Measurements from ENCODE around the gene PTPRR.

PTPRR gene

GRCh38 chr12:70695361-70696023, 225.0 kb downstream of the PTPRR start:
- no peak for DNase-seq (ENCODE audit: low read depth, low spot score)

GRCh38 chr12:70692681-70693288, 227.8 kb downstream of the PTPRR start:
- peak; percentile 33 for DNase-seq (ENCODE audit: low read depth, low spot score)

GRCh38 chr12:70691018-70691672, 229.4 kb downstream of the PTPRR start:
- DNase-seq (ENCODE audit: low read depth, low spot score) = peak; percentile 22

- DNase-seq (ENCODE audit: low read depth, low spot score) = no peak
These were observed 233.6 kb downstream of the PTPRR start for GRCh38 chr12:70686907-70687306.

GRCh38 chr12:70686299-70686698, 234.2 kb downstream of the PTPRR start:
- DNase-seq (ENCODE audit: low read depth, low spot score) = no peak

- no peak for DNase-seq (ENCODE audit: low read depth, low spot score)
These were observed 236.6 kb downstream of the PTPRR start for GRCh38 chr12:70683976-70684375.

GRCh38 chr12:70671698-70672097, 248.8 kb downstream of the PTPRR start:
- no peak for DNase-seq (ENCODE audit: low read depth, low spot score)

GRCh38 chr12:70670948-70671347, 249.6 kb downstream of the PTPRR start:
- DNase-seq (ENCODE audit: low read depth, low spot score) = no peak

GRCh38 chr12:70667253-70667652, 253.3 kb downstream of the PTPRR start:
- DNase-seq (ENCODE audit: low read depth, low spot score) = no peak

GRCh38 chr12:70666364-70666763, 254.2 kb downstream of the PTPRR start:
- DNase-seq (ENCODE audit: low read depth, low spot score) = no peak

- DNase-seq (ENCODE audit: low read depth, low spot score) = peak; percentile 69
These were observed 256.1 kb downstream of the PTPRR start for GRCh38 chr12:70664465-70664881.

- no peak for DNase-seq (ENCODE audit: low read depth, low spot score)
These were observed 256.7 kb downstream of the PTPRR start for GRCh38 chr12:70663838-70664237.

GRCh38 chr12:70661466-70662161, 258.9 kb downstream of the PTPRR start:
- peak; percentile 70 for DNase-seq (ENCODE audit: low read depth, low spot score)

- peak; percentile 67 for DNase-seq (ENCODE audit: low read depth, low spot score)
These were observed 259.8 kb downstream of the PTPRR start for GRCh38 chr12:70660620-70661219.

- no peak for DNase-seq (ENCODE audit: low read depth, low spot score)
These were observed 260.4 kb downstream of the PTPRR start for GRCh38 chr12:70660002-70660604.

- no peak for DNase-seq (ENCODE audit: low read depth, low spot score)
These were observed 261.4 kb downstream of the PTPRR start for GRCh38 chr12:70659077-70659606.

GRCh38 chr12:70657616-70658286, 262.8 kb downstream of the PTPRR start:
- DNase-seq (ENCODE audit: low read depth, low spot score) = no peak

- DNase-seq (ENCODE audit: low read depth, low spot score) = no peak
These were observed 268.1 kb downstream of the PTPRR start for GRCh38 chr12:70652451-70652850.

- DNase-seq (ENCODE audit: low read depth, low spot score) = peak; percentile 64
These were observed 271.7 kb downstream of the PTPRR start for GRCh38 chr12:70648831-70649230.

- peak; percentile 33 for DNase-seq (ENCODE audit: low read depth, low spot score)
These were observed 272.3 kb downstream of the PTPRR start for GRCh38 chr12:70648191-70648590.

GRCh38 chr12:70646850-70647249, 273.7 kb downstream of the PTPRR start:
- peak; percentile 28 for DNase-seq (ENCODE audit: low read depth, low spot score)

Data from astrocyte of the hippocampus (primary cell).